ENCODE data around the gene TIMM29. TPM values are rescaled to one million over a fixed set of nuclear protein-coding genes. Genes with fewer than 3 reads are reported as not detected.

Gene TIMM29
- total RNA-seq, 1 experiment from 2014 or later: 53.5 TPM

DNA sequence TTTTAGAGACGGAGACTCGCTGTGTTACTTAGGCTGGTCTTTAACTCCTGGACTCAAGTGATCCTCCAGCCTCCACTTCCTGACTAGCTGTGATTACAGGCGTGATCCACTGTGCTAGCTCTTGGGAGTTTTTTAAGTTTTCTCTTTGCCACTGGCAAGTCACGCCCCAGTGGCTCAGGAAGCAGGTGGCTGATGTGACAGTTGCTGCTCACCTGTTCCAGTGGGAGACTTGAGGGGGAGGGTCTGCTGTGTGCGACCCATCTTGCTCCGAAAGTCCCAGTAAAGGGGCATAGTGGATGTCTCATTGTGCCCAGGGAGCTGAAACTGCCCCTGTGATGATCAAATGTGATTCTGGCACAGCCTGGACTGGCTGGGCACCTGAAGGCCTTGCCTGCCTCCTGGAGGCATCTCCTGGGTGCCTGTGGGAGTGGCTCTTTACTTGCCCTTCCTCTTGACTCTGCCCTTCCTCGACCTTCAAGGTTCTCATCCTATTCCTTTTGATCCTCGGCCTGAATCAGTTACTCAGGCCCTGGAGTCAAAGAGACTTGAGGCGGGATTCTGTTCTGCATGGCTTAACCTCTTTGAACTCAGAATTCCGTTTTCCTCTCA is 40.0 kb downstream of the TIMM29 start:
- no peak for DNase-seq (ENCODE audit: low read depth in 1 of 2, low spot score in 2 of 2)
- H3K4me1 ChIP-seq (replicated peaks): no peaks in the 10 kb centered on the region
- no peaks in the 10 kb centered on the region for H3K27me3 ChIP-seq (replicated peaks)
- no peak overlapping the region for H3K4me3 ChIP-seq
- H3K9me3 ChIP-seq (replicated peaks): no peaks in the 10 kb centered on the region
- peaks cover 16% of the 10 kb centered on the region for H3K36me3 ChIP-seq
- H3K27ac ChIP-seq: no peak overlapping the region

DNA sequence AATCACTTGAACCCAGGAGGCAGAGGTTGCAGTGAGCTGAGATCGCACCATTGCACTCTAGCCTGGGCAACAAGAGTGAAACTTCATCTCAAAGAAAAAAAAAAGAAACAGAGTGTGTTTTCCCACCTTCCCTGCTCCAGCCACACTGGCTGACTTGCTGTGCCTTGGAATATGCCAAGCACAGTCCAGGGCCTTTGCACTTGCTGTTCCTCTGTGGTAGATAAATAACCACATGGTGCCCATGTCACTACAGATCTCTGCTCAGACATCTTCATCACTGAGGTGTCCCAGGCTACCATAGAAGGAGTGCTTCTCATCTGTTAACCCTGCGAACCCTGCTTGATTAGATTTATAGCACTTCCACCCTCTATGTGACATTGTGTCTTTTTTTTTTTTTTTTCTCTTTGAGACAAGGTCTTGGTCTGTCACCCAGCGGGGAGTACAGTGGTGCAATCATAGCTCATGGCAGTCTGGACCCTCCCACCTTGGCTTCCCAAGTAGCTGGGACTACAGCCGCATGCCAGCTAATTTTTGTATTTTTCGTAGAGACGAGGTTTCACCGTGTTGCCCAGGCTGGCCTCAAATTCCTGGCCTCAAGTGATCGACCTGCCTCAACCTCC is 42.6 kb downstream of the TIMM29 start:
- Histone ChIP-seq H3K9me3 (replicated peaks) (no peaks in the 10 kb centered on the region), H3K36me3 (peaks cover 7% of the 10 kb centered on the region; the same call in 1 of the 2 replicates), H3K4me3 (no peak overlapping the region), H3K27ac (no peak overlapping the region), H3K4me1 (replicated peaks) (peaks cover 6% of the 10 kb centered on the region), H3K27me3 (replicated peaks) (no peaks in the 10 kb centered on the region)
- no peak for DNase-seq (ENCODE audit: low read depth in 1 of 2, low spot score in 2 of 2)

DNA sequence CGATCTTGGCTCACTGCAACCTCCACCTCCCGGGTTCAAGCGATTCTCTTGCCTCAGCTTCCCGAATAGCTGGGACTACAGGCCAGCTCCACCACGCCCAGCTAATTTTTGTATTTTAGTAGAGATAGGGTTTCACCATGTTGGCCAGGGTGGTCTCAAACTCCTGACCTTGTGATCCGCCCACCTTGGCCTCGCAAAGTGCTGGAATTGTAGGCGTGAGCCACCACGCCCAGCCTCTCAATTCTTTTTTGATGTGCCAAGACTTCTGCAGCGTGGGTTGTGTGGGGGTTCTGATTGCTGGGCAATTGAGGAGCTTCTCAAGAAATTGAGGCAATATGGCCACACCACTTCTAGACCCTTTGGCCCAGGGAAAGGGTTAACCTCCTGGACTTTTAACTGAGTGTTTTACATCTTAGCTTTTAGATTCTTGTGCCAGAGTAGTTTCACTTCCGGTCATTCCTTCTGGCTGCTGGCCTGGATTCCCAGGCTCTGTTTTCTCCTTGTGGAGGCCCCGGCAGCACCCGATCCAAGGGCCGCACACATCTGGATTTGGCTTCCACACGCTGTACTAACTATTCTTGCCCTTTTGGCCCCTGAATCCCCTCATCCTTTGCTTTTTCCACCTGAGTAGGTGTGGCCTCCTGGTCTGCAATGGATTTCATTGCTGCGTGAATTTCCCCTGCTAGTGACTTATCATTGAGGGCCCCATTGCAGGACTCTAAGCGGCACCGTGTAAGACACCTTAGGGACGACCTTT is 46.9 kb downstream of the TIMM29 start:
- no peaks in the 10 kb centered on the region for H3K27me3 ChIP-seq (replicated peaks)
- H3K9me3 ChIP-seq (replicated peaks): no peaks in the 10 kb centered on the region
- H3K4me1 ChIP-seq (replicated peaks): peaks cover 6% of the 10 kb centered on the region
- H3K27ac ChIP-seq: no peak overlapping the region
- no peak overlapping the region for H3K4me3 ChIP-seq
- H3K36me3 ChIP-seq: 0 out of 2 replicates have a peak, but pooled peaks cover 13% of the 10 kb centered on the region
- DNase-seq (ENCODE audit: low read depth in 1 of 2, low spot score in 2 of 2): no peak

DNA sequence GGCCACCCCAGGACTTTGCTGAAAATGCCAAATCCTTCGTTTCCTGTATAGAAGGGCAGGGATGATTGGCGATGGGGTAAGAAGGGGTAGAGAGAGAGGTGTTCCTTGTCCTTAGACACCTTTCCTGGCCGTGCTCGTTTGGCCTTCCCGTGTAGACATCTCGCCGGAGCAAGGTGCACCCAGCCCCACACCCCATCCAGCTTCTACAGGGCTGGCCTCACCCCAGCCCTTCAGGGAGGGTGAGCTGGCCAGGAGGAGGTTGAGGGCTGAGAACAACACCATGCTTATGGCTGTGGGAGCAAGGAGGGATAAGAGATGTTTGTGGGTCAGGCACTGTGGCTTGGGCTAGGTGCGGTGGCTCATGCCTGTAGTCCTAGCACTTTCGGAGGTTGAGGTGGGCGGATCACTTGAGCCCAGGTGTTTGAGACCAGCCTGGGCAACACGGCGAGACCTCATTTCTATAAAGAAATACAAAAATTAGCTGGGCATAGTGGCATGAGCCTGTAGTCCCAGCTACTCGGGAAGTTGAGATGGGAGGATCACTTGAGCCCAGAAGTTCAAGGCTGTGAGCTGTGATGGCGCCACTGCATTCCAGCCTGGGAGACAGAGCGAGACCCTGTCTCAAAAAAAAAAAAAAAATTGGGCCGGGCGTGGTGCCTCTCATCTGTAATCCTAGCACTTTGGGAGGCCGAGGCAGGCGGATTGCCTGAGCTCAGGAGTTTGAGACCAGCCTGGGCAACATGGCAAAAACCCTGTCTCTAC is 47.7 kb downstream of the TIMM29 start:
- no peaks in the 10 kb centered on the region for H3K9me3 ChIP-seq (replicated peaks)
- H3K36me3 ChIP-seq: 0 out of 2 replicates have a peak, but pooled peaks cover 14% of the 10 kb centered on the region
- no peak overlapping the region for H3K4me3 ChIP-seq
- no peaks in the 10 kb centered on the region for H3K27me3 ChIP-seq (replicated peaks)
- no peak for DNase-seq (ENCODE audit: low read depth in 1 of 2, low spot score in 2 of 2)
- H3K27ac ChIP-seq: no peak overlapping the region
- H3K4me1 ChIP-seq (replicated peaks): peaks cover 6% of the 10 kb centered on the region

- Histone ChIP-seq H3K36me3 (peaks cover 20% of the 10 kb centered on the region; the same call in 1 of the 2 replicates), H3K27ac (no peak overlapping the region), H3K4me1 (replicated peaks) (peaks cover 6% of the 10 kb centered on the region), H3K27me3 (replicated peaks) (no peaks in the 10 kb centered on the region), H3K9me3 (replicated peaks) (no peaks in the 10 kb centered on the region), H3K4me3 (no peak overlapping the region)
- no peak for DNase-seq (ENCODE audit: low read depth in 1 of 2, low spot score in 2 of 2)
These were observed 49.1 kb downstream of the TIMM29 start for GRCh38 chr19:10977742-10978092.

Other genes with a start within 250 kb of the TIMM29 start
- gene QTRT1, start 227.4 kb upstream of the TIMM29 start, total RNA-seq (2014; rRNA removed; shearing (Covaris generic)): 26.8 and 28.0 TPM in 2 replicates
- 57.8 and 58.4 TPM in 2 replicates for gene DNM2, start 210.7 kb upstream of the TIMM29 start, total RNA-seq (2014; rRNA removed; shearing (Covaris generic))
- 78.8 and 101 TPM in 2 replicates for gene TMED1, start 92.6 kb upstream of the TIMM29 start, total RNA-seq (2014; rRNA removed; shearing (Covaris generic))
- not detected in 2 replicates for gene C19orf38, start 80.4 kb upstream of the TIMM29 start, total RNA-seq (2014; rRNA removed; shearing (Covaris generic))
- 7.5 and 24.2 TPM in 2 replicates for gene CARM1, start 57.3 kb upstream of the TIMM29 start, total RNA-seq (2014; rRNA removed; shearing (Covaris generic))
- 53.4 and 76.2 TPM in 2 replicates for gene YIPF2, start 172 bp upstream of the TIMM29 start, total RNA-seq (2014; rRNA removed; shearing (Covaris generic))
- 104 TPM in 2 replicates for gene SMARCA4, start 32.2 kb downstream of the TIMM29 start, total RNA-seq (2014; rRNA removed; shearing (Covaris generic))
- gene LDLR, start 160.7 kb downstream of the TIMM29 start, total RNA-seq (2014; rRNA removed; shearing (Covaris generic)): 90.0 and 115 TPM in 2 replicates
- 120 and 143 TPM in 2 replicates for gene SPC24, start 227.0 kb downstream of the TIMM29 start, total RNA-seq (2014; rRNA removed; shearing (Covaris generic))